NCI-H1694 (cell line): ENCODE measurements around the gene RAB11FIP4.
"Not testable (repeated sequence)": the region's sequence is repeated elsewhere in the genome, so short reads cannot be mapped to it uniquely, and the experiment has no call there.

Source experiments
- DNase-seq: peaks from one replicate; lab custom pipeline; 2025; lab: John Stamatoyannopoulos, UW

RAB11FIP4 gene

GRCh38 chr17:31433091-31433790, 41.8 kb downstream of the RAB11FIP4 start:
- DNase-seq: no peak

GRCh38 chr17:31433811-31434726, 42.6 kb downstream of the RAB11FIP4 start:
- DNase-seq: no peak

- no peak for DNase-seq
These were observed 43.2 kb downstream of the RAB11FIP4 start for GRCh38 chr17:31434727-31435050.

- DNase-seq: no peak
These were observed 44.1 kb downstream of the RAB11FIP4 start for GRCh38 chr17:31435581-31435980.

- DNase-seq: no peak
These were observed 46.4 kb downstream of the RAB11FIP4 start for GRCh38 chr17:31437720-31438400.

- no peak for DNase-seq
These were observed 48.2 kb downstream of the RAB11FIP4 start for GRCh38 chr17:31439716-31440115.

GRCh38 chr17:31442276-31442675, 50.8 kb downstream of the RAB11FIP4 start:
- no peak for DNase-seq

- DNase-seq: not testable (repeated sequence)
These were observed 51.4 kb downstream of the RAB11FIP4 start for GRCh38 chr17:31442856-31443255.

GRCh38 chr17:31443386-31443785, 51.9 kb downstream of the RAB11FIP4 start:
- no peak for DNase-seq

- no peak for DNase-seq
These were observed 52.6 kb downstream of the RAB11FIP4 start for GRCh38 chr17:31444026-31444425.

GRCh38 chr17:31446195-31446967, 54.9 kb downstream of the RAB11FIP4 start:
- DNase-seq: no peak

- DNase-seq: no peak
These were observed 57.1 kb downstream of the RAB11FIP4 start for GRCh38 chr17:31448467-31449077.

GRCh38 chr17:31449111-31449510, 57.6 kb downstream of the RAB11FIP4 start:
- DNase-seq: no peak

GRCh38 chr17:31449746-31450145, 58.3 kb downstream of the RAB11FIP4 start:
- no peak for DNase-seq

GRCh38 chr17:31452101-31452500, 60.6 kb downstream of the RAB11FIP4 start:
- no peak for DNase-seq

GRCh38 chr17:31452561-31453110, 61.2 kb downstream of the RAB11FIP4 start:
- no peak for DNase-seq

GRCh38 chr17:31453896-31454295, 62.4 kb downstream of the RAB11FIP4 start:
- no peak for DNase-seq

- no peak for DNase-seq
These were observed 65.3 kb downstream of the RAB11FIP4 start for GRCh38 chr17:31456814-31457213.

- DNase-seq: no peak
These were observed 66.1 kb downstream of the RAB11FIP4 start for GRCh38 chr17:31457391-31458234.

GRCh38 chr17:31458829-31459228, 67.4 kb downstream of the RAB11FIP4 start:
- DNase-seq: no peak
